ENCODE results near the gene SMIM38.

DNA sequence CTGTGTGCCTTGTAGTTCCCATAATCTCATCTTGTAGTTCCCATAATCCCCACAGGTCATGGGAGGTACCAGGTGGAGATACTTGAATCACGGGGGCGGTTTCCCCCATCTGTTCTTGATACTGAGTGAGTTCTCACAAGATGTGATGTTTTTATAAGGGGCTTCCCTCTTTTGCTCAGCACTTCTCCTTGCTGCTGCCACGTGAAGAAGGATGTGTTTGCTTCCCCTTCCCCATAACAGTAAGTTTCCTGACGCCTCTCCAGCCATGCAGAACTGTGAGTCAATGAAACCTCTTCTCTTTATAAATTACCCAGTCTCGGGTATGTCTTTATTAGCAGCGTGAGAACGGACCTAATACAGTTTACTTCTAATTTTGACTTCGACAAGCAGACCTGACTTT lies 14.0 kb upstream of the SMIM38 start:
- TF ChIP-seq POLR2A (IDR thresholded peaks at IDR 0.05) (no peak), CTCF (IDR thresholded peaks at IDR 0.05 in 8 of 11, conservative IDR thresholded peaks at IDR 0.05 in 3 of 11) (no peak)

Data from spleen (tissue), 7 donors.